K562 (cell line): ENCODE data around the gene ADPRHL1. TPM values are rescaled to one million over a fixed set of nuclear protein-coding genes. Genes with fewer than 3 reads are reported as not detected.

Source experiments
- ATAC-seq: fragments of 200-7000 bp; cut with Tn5 transposase; 3 replicates; pipeline ENCODE4 v1.9.1; 2020; ENCODE audit warnings: moderate library complexity
- BruUV-seq: library from RNA; stranded (reverse); fragments of 400-500 nt; replicated peaks from 2 replicates; lab custom pipeline; 2021; lab: Mats Ljungman, UMichigan
- CTCF ChIA-PET: fragments of 300-600 bp; formaldehyde crosslinking; extraction: SDS; loops from one replicate; lab custom pipeline; 2021; ENCODE audit warnings: low intra/inter-chr PET ratio; lab: Yijun Ruan, JAX
- POLR2A ChIA-PET: fragments of 300-600, 350-650 bp; sonication (Branson Sonifier 250); formaldehyde crosslinking; extraction: SDS; loops from one replicate; lab custom pipeline; 2021; ENCODE audit warnings: antibody characterized with exemption, inconsistent platforms; lab: Yijun Ruan, JAX
- DNase-seq, 4 experiments: peaks; one replicate each; pipeline versions ENCODE4 v3.0.0 to v3.0.0-alpha.2; 2011 to 2018; ENCODE audit warnings: low spot score in 3 of 4, mixed read lengths in 3 of 4; ENCODE audit errors: extremely low read depth in 1 of 4
- FAIRE-seq: peaks from 2 replicates; lab custom pipeline; 2011; peaks lifted over from hg19 to GRCh38; lab: Jason Lieb, UNC
- H2AFZ ChIP-seq: 2 replicates; pipeline ENCODE4 v1.6.0; 2011; ENCODE audit warnings: low read depth, low read length, control low read depth, inconsistent platforms
- H3K27ac ChIP-seq: fragments of 200-600 bp; 3 replicates; pipeline ENCODE4 v1.8.0; 2011; ENCODE audit warnings: low read depth, mild to moderate bottlenecking, control low read depth, inconsistent platforms, low read length, moderate library complexity, mixed read lengths; ENCODE audit errors: extremely low read depth
- H3K27me3 ChIP-seq, 2 experiments: fragments of 300-600 bp in 1 of 2; 2 replicates in 1 of 2; 3 replicates in 1 of 2; pipeline versions ENCODE4 v1.6.0 to v1.8.0; 2011; ENCODE audit warnings: inconsistent platforms in 2 of 2, low read length in 2 of 2, mild to moderate bottlenecking in 1 of 2, mixed read lengths in 1 of 2, moderate library complexity in 1 of 2; ENCODE audit not compliant: control insufficient read depth in 2 of 2, insufficient read depth in 2 of 2
- H3K36me3 ChIP-seq: fragments of 300-600 bp; 3 replicates; pipeline ENCODE4 v1.8.0; 2011; ENCODE audit warnings: mild to moderate bottlenecking, low read length, inconsistent platforms; ENCODE audit not compliant: control insufficient read depth, insufficient read depth
- H3K4me1 ChIP-seq, 2 experiments: fragments of 200-600 bp in 1 of 2; replicated peaks in 1 of 2; 2 replicates in 1 of 2; 3 replicates in 1 of 2; pipeline versions ENCODE4 v1.5.1 to v1.8.0; 2011; ENCODE audit warnings: inconsistent platforms in 2 of 2, low read length in 2 of 2, mild to moderate bottlenecking in 1 of 2, mixed read lengths in 1 of 2, moderate library complexity in 1 of 2; ENCODE audit not compliant: control insufficient read depth in 2 of 2, insufficient read depth in 2 of 2
- H3K4me2 ChIP-seq: 2 replicates; pipeline ENCODE4 v1.6.1; 2011; ENCODE audit warnings: low read length, control low read depth, inconsistent platforms, mixed read lengths; ENCODE audit not compliant: insufficient read depth
- H3K4me3 ChIP-seq: fragments of 200-600 bp; sonication (generic), shearing (Covaris generic); 2 replicates; pipeline ENCODE4 v1.5.1; 2016; ENCODE audit warnings: control low read depth, inconsistent platforms
- H3K79me2 ChIP-seq: fragments of 200-600 bp; 3 replicates; pipeline ENCODE4 v1.8.0; 2011; ENCODE audit warnings: low read length, inconsistent platforms; ENCODE audit not compliant: control insufficient read depth, insufficient read depth
- H3K9ac ChIP-seq, 2 experiments: 2 replicates each; pipeline versions ENCODE4 v1.6.0 to v1.6.1; 2011; ENCODE audit warnings: low read depth in 2 of 2, low read length in 2 of 2, control low read depth in 1 of 2, inconsistent platforms in 1 of 2, mild to moderate bottlenecking in 1 of 2, mixed read lengths in 1 of 2; ENCODE audit not compliant: insufficient read depth in 1 of 2
- H3K9me1 ChIP-seq: one replicate; pipeline ENCODE4 v1.6.0; 2011; ENCODE audit warnings: inconsistent platforms, mild to moderate bottlenecking, low read length, moderate library complexity; ENCODE audit not compliant: control insufficient read depth, insufficient read depth
- H3K9me3 ChIP-seq: replicated peaks from 2 replicates; pipeline ENCODE4 v1.5.1; 2011; ENCODE audit warnings: low read depth, low read length, inconsistent platforms; ENCODE audit not compliant: control insufficient read depth, insufficient read depth
- H4K20me1 ChIP-seq: replicated peaks from 2 replicates; pipeline ENCODE4 v1.6.1; 2011; ENCODE audit warnings: low read length, inconsistent platforms, mixed read lengths; ENCODE audit not compliant: control insufficient read depth, insufficient read depth
- HMGN3 ChIP-seq: IDR thresholded peaks from 2 replicates; pipeline ENCODE4 v1.6.1; 2011; ENCODE audit warnings: borderline replicate concordance, low read depth, mild to moderate bottlenecking, mixed read lengths, low read length; ENCODE audit not compliant: insufficient read length; ENCODE audit errors: extremely low read depth
- STAT5A ChIP-seq: IDR thresholded peaks from 2 replicates; pipeline ENCODE4 v1.6.1; 2012; ENCODE audit warnings: low read length, inconsistent platforms, borderline replicate concordance
- TEAD4 ChIP-seq, 2 experiments: sonication (generic) in 1 of 2; formaldehyde crosslinking in 1 of 2; IDR thresholded peaks; 2 replicates each; pipeline versions ENCODE4 v1.6.1 to v1.8.0; 2012 to 2022; ENCODE audit warnings: borderline replicate concordance in 1 of 2, inconsistent platforms in 1 of 2, low read length in 1 of 2, mild to moderate bottlenecking in 1 of 2, missing genetic modification reagents in 1 of 2
- ZNF592 ChIP-seq: fragments of 450-650 bp; IDR thresholded peaks from 2 replicates; pipeline ENCODE4 v1.6.1; 2017; ENCODE audit warnings: antibody characterized with exemption, mild to moderate bottlenecking
- ZNF668 ChIP-seq: fragments of 250-450 bp; sonication (Bioruptor Pico); IDR thresholded peaks from 2 replicates; pipeline ENCODE4 v1.8.0; 2022; ENCODE audit warnings: mild to moderate bottlenecking, inconsistent platforms
- WGBS: fragments of 100-300 bp; shearing (Covaris generic); methylation state at CpG from one replicate; pipeline ENCODE4 v1.1.6; 2016; ENCODE audit warnings: low coverage, mixed read lengths; ENCODE audit not compliant: insufficient coverage; ENCODE audit errors: missing lambda C conversion rate; 5-methylcytosine and 5-hydroxymethylcytosine counted together
- in situ Hi-C: fragments of 300-500 bp; cut with MboI; formaldehyde crosslinking; loops from 4 replicates; pipeline ENCODE4 v1.15.0; 2018; ENCODE audit warnings: inconsistent platforms, mixed read lengths
- intact Hi-C: fragments of 100-400 bp; cut with micrococcal nuclease; formaldehyde crosslinking; loops from 2 replicates; pipeline ENCODE4 v1.14.2; 2022
- polyA plus RNA-seq, 8 experiments: library from polyadenylated mRNA; depleted of rRNA in 4 of 8; stranded (reverse) in 5 of 8; unstranded in 3 of 8; fragments of >200 nt; fragmentation: Nextera tagmentation in 2 of 8; fragmentation: Illumina TruSeq in 1 of 8; extraction: Ambion mirVana in 2 of 8; extraction: Trizol in 1 of 8; gene quantifications; 2 replicates each; pipeline versions ENCODE4 v1.2.1 to v1.2.3, GENCODE V29; 2011 to 2014; ENCODE audit warnings: inconsistent platforms in 1 of 8, missing spikeins in 1 of 8
- total RNA-seq, 7 experiments: library from RNA; depleted of rRNA in 6 of 7; stranded (reverse); fragments of >200 nt in 6 of 7; fragmentation: Illumina TruSeq in 2 of 7; extraction: Trizol in 2 of 7; gene quantifications; 2 replicates each; pipeline versions ENCODE4 v1.2.1 to v1.2.3, GENCODE V29; 2011 to 2021; ENCODE audit warnings: low replicate concordance in 1 of 7

ADPRHL1 gene
- total and polyA plus RNA-seq, 9 of the 15 experiments (the other 6 are each of a cell fraction or from before 2014, with no cell fraction given) = 0.06 to 0.76 (median 0.37) TPM; not detected in 1

- Histone ChIP-seq H3K9ac (no peak overlapping the region), H3K27ac (no peak overlapping the region), H3K36me3 (no peaks in the 10 kb centered on the region), H4K20me1 (peaks cover 4% of the 10 kb centered on the region; the same call in 1 of the 2 replicates), H3K4me1 (peaks cover 0 to 27% of the 10 kb centered on the region in 2 experiments; a peak in 3 of 5 replicates), H3K9me3 (no peaks in the 10 kb centered on the region), H3K4me3 (no peak overlapping the region), H3K79me2 (no peaks in the 10 kb centered on the region), H3K4me2 (no peak overlapping the region), H3K27me3 (peaks cover 14 to 63% of the 10 kb centered on the region in 2 experiments; a peak in 4 of 5 replicates), H2AFZ (no peak overlapping the region), H3K9me1 (no peaks in the 10 kb centered on the region)
- in situ Hi-C loops (no loop called here), intact Hi-C loops (no loop called here)
- no TSS peak for BruUV-seq
- ATAC-seq (no peak), FAIRE-seq (no peak), DNase-seq (no peak)
- WGBS = 32% methylated on average over 18 of the region's 23 CpGs
- no peak for TF ChIP-seq TEAD4 (IDR thresholded peaks at IDR 0.05; ENCODE audit: low read length)
- no peak for TF ChIP-seq TEAD4 (CRISPR knock-in tag; IDR thresholded peaks at IDR 0.05; ENCODE audit: borderline replicate concordance)
- no peak for TF ChIP-seq HMGN3
- no peak for TF ChIP-seq STAT5A
- TF ChIP-seq ZNF592 = no peak
- TF ChIP-seq ZNF668 (CRISPR knock-in tag) = no peak
- ChIA-PET POLR2A (interaction anchor here (0.5 to 0.6 kb wide), 3 partner anchors 23 to 57 kb away, joined by 3 to 4 read pairs (median 3); no protein-coding TSS in a partner anchor), CTCF (no interaction called here)
Observed at GRCh38 chr13:113430378-113431110, 22.7 kb downstream of the ADPRHL1 start.
